ENCODE data around the gene KITLG.

The KITLG gene

DNA sequence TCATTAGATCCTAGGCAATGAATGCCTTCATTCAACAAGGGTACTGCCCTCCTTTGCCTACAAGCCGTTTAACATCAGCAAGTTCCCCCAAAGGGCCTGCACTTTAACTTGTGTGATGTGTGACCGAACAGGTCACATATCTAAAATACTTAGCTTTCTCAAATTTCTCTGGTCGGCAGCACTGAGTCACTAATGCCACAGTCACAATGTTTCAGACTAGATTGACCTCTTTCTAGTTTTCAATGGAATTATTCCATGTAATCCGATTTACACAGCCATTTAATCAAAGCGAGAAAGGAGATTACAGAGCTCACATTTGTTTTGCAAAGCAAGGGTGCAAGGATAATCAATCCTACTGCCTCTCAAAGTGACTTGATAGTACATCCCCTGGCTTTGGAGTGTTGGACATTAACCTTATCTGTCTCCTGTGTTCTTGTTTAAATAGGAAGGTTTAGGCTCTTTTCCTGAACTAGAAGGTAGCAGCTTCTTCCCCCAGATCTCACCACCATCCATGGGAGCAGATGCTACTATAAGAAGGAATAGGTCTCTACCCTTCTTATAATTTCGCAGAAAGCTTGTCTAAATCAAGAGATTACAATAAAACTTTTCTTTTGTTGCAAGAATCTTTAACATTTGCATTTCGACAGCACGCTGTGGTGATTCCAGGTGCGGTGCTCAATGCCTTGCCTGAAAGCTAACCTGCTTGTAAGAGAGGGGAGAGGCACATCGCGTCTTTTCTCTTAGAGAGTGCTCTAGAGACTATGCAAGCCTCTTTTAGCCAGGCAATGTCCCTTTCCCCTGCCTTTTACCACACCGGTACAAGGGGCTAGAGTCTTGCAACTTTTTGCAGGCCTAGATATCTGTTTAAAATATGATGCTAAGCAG lies 1.8 kb downstream of the KITLG start:
- Histone ChIP-seq H3K4me3 (peak overlapping the region; percentile 37 to 65 (median 57)), H3K27ac (peak overlapping the region in 15 of 21 experiments; percentile 2 to 88 (median 79))

DNA sequence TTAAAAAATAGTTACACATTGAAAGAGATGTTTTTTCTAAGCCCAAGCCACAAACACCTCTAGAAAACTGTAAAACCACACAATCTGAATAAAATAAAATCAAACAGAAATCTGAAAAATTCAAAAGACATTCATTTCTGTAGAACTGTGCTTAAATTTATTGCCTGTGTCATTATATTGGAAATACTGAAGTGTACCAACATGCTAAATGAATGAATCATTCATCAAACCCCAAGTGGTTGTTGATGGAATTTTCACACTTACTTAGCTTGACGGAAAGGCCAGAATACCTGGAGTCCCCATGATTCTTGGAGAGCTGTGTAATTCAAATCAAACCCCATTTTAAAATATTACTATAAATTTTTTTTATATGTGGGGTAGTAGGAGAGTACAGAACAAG lies 2.7 kb downstream of the KITLG start:
- Histone ChIP-seq H3K27ac (peak overlapping the region in 1 of 21 experiments; percentile 88), H3K4me3 (peak overlapping the region in 6 of 7 experiments; percentile 37 to 65 (median 58))

DNA sequence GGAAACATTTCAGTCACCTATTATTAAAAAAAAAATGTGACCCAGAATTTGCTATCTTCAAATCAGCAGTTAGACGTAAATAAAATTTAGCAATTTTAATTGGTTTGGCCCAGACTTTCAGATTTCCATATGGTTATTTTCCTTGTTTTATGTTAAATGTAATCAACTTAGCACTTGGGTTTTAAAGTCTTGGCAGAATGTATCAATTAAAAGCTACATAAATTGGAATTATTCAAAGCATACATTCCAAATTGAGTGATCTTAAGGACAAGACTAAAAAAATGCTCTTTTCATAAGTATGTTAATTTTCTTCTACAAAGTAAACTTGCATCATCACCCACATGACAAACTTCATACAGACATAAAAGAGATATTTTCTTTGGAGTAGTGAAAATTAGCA lies 3.4 kb downstream of the KITLG start:
- H3K4me3 ChIP-seq = peak overlapping the region in 1 of 7 experiments; percentile 57

DNA sequence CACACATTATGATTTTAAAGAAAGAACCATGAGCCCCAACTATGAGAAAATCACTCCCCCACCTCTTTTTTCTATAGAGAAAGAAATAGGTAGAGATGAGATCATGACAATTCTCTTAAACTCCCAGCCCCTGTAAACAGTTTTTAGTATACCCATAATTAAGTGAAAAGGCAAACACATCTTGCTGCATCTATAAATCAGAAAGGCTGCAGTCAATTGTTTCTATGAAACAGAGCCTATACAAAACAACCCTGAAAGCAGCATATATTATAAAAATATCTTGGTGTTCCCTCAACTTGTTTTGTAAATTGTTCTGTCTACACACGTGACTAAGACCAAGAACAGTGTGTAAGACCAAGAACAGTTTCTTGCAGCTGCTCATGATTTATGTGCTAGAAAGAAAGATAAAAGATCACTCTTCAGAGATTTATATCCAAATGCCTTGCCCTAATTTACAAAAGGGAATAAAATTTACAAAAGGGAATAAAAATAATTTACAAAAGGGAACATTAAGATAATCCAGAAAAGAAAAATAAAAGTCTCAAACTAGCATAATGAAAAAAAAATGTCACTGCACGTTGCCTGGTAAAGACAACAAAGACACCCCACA lies 4.8 kb downstream of the KITLG start:
- Histone ChIP-seq H3K4me3 (no peak overlapping the region), H3K27ac (peak overlapping the region in 2 of 21 experiments; percentile 9 to 34)

More for the DNA sequence above, 3.4 kb downstream of the KITLG start:
- peak overlapping the region in 2 of 21 experiments; percentile 18 to 29 for H3K27ac ChIP-seq

DNA sequence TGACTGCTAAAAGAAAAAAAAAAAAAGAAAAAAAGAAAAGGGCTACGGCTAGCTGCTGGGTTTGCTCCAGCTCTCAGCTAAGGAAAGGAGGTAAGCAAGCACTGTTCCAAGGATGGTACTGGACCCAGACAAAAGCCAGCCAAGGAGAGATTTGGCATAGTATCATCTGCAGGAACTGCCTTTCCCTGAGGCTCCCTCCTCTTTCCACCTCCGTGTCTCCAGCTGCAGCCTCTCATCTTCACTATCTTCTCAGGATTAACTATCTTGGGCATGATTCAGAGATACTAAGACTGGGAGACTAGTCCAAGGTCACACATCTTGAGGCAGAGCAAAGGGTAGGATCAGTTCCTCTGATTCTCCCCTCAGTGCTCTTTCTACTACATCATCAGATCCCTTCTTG lies 6.0 kb downstream of the KITLG start:
- H3K4me3 ChIP-seq = no peak overlapping the region

DNA sequence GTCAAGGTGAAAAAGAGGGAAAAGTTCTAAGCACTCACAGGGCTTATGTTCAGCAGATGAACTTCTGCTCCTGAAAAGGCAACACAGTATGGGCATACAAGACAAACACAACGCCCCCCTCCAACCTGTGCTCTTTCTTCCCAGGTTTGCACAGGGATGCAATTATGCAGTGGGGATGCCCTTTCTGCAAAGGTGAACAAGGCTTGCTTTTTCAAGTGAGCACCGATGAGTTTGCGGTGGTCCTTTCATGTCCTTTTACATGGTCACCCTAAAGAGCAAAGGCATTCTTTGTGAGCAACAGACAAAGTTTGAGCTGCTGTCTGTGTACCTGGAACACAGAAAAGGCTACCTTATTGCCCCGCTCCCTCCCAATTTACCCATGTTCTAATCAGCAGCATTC lies 6.7 kb downstream of the KITLG start:
- Histone ChIP-seq H3K4me3 (no peak overlapping the region), H3K27ac (peak overlapping the region in 1 of 21 experiments; percentile 52)

More for the DNA sequence above, 6.0 kb downstream of the KITLG start:
- peak overlapping the region in 2 of 21 experiments; percentile 31 to 52 for H3K27ac ChIP-seq

DNA sequence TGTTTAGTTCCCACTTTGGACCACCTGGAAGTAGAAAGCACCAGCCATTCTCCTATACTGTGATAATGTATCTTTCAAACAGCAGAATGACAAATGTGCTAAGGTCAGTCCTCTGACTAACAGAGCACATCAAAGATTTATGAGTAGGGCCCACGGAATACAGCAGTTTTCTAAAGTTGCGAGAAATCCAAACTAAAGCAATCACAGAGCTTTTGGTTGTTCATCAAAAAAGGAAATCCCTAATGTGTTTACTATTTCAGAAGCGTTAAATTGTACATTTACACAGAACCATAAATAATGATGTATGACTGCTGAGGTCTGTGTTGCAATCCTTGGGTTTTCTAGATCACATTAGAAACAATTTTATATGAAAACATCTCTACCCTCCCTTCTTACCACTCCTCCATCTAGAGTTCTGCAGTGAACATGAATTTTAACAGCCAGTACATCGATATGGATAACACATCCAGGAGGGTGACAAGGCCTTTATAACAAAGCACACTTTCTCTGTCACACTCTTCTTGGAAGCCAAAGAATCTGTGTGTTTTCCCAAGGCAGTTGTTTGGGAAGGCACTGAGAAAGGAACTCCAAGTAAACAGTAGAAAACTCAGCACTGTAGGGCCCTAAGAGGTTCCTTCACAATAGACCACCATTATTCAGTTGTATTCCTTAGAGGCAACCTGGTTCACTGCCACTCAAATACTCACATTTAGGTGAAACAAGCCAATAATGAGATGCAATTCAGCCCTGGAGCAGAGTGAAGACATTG lies 7.3 kb downstream of the KITLG start:
- H3K4me3 ChIP-seq = no peak overlapping the region
- peak overlapping the region in 2 of 21 experiments; percentile 5 to 19 for H3K27ac ChIP-seq

DNA sequence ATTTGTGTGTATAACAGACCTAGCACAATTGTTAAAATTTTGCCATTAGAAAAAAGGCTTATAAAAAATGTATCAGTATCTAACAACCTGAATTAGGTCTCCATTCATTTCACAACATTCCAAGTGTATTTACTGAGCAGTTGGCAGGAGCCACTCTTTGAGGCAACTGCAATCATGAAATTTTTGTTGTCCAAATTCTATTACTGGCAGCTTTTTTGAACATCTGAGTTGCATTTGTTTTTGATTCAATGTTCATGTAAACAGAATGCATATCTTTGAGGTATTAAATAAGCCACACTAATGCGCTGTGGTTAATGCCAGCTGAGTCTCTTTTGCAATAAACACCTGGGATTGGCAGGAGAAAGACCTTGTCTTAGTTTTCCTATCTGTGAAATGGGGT lies 8.7 kb downstream of the KITLG start:
- Histone ChIP-seq H3K4me3 (no peak overlapping the region), H3K27ac (no peak overlapping the region)

DNA sequence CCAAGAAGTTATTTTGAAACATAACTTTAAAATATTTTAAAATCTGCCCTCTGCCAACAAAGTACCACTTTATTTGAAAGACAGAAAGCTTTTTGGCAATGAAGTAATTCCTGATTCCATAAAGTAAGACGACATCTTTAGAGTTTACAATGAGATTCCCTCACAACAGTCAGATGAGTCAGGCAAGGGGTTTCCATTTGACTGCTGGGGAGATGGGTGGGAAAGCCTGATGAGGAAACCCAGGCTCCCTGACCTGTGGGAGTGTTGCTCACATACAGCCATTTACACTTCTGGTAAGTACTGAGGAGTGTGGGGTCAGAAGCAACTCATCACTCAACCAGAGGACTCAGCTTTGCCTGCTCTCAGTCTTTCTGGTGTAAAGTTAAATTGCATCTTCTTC lies 10.2 kb downstream of the KITLG start:
- H3K27ac ChIP-seq = peak overlapping the region in 2 of 21 experiments; percentile 8

DNA sequence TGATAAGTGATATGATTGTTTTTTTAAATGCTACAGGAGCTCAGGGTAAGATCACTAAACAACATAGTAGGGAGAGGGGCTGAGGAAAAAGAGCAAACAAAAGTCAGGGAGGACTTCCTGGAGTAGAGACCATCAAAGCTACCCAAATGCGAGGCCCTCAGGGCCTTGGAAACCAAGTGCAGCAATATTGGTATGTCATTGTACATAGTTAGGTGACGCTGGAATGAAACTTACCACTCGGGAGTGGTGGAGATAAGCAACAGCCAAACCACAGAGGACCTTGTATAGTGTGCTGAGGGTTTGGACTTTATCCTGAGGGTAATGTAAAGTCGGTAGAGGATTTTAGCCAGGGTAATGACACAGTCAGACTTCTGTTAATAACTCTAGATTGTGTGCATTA lies 13.8 kb downstream of the KITLG start:
- Histone ChIP-seq H3K4me3 (no peak overlapping the region), H3K27ac (no peak overlapping the region)

More for the DNA sequence above, 10.2 kb downstream of the KITLG start:
- no peak overlapping the region for H3K4me3 ChIP-seq

DNA sequence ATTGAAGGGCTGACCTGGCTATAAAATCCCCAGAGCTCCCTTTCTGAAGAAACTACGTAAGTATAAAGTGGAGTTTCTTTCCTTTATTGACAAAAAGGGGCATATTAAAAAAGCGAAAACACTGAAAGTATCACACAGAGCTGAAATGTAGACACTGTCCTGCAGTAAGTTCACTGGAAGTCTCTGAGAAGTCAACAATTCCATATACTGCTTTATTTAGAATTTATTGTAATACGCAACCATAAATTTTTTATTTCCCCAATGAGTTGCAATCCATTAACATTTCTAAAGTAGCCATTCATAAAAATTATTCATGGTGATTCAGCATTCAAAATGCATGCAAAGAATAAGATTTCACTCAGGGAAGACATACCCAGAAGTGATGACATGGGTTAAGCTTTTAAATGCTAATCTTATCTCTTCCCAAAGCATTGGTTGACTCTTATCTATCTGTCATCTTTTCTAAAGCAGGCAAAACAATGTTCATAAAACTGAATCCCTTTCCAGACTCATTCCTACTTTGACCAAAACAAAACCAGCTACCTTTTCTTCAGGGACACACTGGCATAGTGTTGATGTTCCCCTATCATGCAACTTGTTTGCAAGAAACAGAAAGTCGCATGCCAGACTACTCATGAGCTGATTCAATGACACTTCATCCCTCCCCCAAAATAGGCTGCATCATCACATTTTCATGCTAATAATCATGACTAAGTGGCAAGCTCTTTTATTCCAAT lies 17.3 kb downstream of the KITLG start:
- H3K27ac ChIP-seq = no peak overlapping the region
- H3K4me3 ChIP-seq = no peak overlapping the region

DNA sequence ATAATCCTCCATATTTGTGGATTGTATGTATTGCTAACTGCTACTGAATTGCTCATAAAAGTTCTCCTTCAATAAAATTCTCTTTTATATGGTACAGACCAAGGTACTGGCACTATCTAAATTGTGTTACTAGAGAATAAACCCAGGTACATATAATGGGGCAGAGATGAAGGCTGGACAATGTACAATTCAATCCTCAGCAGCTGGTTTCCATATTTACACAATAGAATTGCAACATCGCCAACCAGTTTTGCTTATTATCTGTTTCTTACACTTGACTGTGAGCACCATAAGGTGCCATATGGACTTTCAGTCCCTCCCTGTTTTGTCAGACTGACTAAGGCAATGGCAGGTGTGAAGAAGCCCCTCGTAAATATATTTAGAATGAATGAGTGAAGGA lies 18.1 kb downstream of the KITLG start:
- Histone ChIP-seq H3K27ac (no peak overlapping the region), H3K4me3 (no peak overlapping the region)

DNA sequence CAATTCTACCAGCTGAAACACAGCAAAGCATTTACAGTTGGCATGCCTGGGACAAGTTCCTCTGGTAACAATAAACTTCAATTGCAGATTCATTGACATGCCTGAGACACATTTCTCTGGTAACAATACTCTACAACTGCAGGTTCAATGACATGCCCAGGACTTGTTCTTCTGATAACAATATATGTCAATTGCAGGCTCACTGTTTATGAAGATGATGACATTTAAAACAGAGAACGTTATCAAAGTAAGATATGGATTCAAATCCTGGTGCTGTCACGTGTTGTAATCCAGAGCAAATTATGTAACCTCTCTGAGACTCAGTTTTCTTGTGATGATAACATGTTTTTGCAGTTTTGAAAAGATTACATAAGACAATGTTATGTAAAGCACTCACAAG lies 20.5 kb downstream of the KITLG start:
- Histone ChIP-seq H3K27ac (peak overlapping the region in 3 of 21 experiments; percentile 2 to 61 (median 45)), H3K4me3 (no peak overlapping the region)

DNA sequence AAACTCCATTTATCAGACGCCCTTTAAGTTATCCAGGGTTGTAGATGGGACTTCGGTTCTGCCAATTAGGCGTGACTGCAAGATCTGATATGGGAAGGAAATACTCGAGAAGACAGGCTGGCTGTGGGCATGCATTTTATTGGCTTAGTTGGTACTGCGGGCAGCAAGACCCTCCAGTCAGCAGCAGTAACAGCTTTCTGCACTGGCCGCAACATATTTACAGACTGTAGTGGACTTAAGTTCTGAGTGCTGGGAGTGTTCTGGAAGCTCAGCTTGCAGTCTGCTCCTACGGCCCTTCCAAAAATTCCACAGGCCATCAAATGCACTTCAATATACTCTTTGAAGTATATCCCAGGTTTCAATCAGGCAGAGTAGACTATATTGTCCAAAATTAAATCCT lies 21.1 kb downstream of the KITLG start:
- H3K27ac ChIP-seq = peak overlapping the region in 5 of 21 experiments; percentile 2 to 61 (median 45)
- H3K4me3 ChIP-seq = no peak overlapping the region

DNA sequence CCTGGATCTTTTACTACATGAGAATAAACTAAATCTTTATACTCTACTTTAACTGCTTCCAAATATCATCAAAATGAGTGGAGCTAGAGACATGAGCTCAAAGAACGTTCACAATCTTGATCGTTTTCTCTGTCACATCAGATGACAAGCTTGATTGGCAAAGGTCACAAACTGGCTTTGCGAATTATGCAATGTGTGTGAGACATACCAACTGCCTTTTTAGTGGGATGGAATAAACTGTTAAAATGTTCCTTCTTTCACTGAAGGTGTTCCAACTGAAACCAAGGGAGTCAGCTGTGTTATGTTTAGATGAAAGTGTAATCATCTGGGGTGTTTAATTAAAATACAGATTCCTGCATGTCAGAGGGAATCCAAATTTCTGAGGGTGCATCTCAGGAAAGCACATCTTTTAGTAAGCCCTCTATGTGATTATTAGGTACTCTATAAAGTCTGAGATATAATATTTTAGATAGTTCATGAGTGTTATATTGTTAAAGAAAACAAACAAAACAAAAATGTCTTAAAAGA lies 21.9 kb downstream of the KITLG start:
- H3K4me3 ChIP-seq = no peak overlapping the region
- no peak overlapping the region for H3K27ac ChIP-seq

DNA sequence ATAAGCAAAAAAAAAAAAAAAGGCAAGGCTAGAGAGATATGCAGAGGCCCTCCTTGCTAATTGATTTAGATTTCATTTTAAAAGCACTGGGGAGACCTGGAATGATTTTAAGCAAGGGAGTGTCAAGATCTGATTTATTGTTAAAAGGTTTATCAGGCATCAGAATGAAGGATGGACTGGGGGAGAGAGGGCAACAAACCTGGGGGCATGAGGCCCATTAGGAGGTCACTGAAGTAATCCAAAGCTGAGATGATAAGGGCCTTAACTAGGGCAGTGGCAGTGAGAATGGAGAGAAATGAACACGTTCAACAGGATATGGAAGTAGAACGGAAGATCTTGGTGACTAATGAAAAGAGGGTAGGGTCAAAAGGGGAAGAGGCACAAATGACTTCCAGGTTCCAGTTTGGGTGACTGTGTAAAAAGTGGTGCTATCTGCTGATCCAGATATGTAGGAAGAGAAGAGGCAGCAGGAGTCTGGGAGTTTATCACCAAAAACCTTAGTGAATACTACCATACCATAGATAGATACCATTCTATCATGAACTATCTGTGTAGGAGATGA lies 24.0 kb downstream of the KITLG start:
- no peak overlapping the region for H3K4me3 ChIP-seq
- peak overlapping the region in 2 of 21 experiments; percentile 29 to 30 for H3K27ac ChIP-seq

DNA sequence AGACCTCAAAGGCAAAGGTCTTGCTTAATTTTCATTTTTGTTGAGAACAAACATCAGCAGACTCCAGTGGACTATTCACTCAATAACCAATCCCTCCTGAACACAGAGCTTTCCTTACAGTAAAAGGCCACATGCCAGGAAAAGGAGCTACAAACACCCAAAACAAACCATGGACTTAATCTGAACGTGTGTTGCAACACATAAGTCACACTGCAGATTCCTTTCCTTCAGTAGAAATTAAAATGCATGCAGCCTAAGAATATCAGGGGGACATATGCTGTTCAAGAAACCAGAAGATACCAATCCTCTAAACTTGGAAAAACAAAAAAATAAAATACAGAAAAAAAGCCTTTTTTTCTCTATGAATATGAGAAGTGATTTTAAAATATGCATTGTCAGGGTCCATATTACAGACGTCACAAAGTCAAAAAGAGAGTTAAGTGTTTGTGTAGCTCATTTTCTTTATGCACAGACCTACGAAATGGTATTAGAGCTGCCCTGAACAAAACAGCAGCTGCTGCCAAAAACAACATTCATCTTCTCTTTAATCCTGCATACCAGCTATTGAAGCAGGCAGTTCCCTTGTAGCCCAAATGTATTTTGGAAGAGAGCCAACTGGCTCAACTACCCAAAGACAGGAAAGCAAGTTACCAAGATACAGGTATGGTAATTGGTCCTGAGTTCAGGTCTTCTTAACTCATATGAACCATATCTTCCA lies 26.2 kb downstream of the KITLG start:
- H3K4me3 ChIP-seq = no peak overlapping the region
- H3K27ac ChIP-seq = peak overlapping the region in 11 of 21 experiments; percentile 0 to 63 (median 27)

DNA sequence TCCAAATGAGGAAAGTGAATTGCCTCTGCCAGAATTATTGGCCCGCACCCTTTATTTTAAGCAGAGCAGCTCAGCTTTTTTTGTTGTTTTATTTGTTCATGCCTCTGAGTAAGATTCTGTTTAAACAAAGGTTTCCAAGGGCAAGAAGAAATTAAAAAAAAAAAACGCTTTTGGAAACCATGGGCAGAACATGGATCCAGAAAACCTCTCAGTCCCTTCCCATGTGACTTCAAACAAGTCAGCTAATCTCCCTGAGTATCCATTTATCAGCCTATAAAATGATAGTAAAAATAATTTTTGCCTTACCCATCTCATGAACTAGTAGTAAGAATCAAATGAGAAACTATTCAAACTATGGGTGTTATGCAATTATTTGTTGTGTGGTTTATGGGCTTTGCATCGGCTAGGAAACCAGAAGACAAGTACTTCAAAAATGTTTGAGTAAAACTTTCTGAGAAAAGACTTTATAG lies 27.6 kb downstream of the KITLG start:
- peak overlapping the region in 2 of 21 experiments; percentile 39 to 50 for H3K27ac ChIP-seq
- no peak overlapping the region for H3K4me3 ChIP-seq

Data from skin epidermis (tissue), 12 donors.